IPS-15b (cell line): ENCODE measurements around the gene IFITM2.
A peak's percentile ranks its signal among the peaks of the same experiment; 100 is the strongest.
"Not testable (repeated sequence)": the region's sequence is repeated elsewhere in the genome, so short reads cannot be mapped to it uniquely, and the experiment has no call there.

Experiments
- H3K27me3 ChIP-seq: one replicate; pipeline ENCODE4 v1.6.1; 2013; ENCODE audit warnings: low read length; ENCODE audit not compliant: control insufficient read depth, insufficient read depth
- H3K36me3 ChIP-seq: one replicate; pipeline ENCODE4 v1.6.1; 2013; ENCODE audit warnings: low read length; ENCODE audit not compliant: control insufficient read depth, insufficient read depth
- H3K4me1 ChIP-seq: one replicate; pipeline ENCODE4 v1.6.1; 2013; ENCODE audit warnings: mild to moderate bottlenecking, low read length; ENCODE audit not compliant: control insufficient read depth, insufficient read depth
- H3K4me3 ChIP-seq: one replicate; pipeline ENCODE4 v1.5.1; 2013; ENCODE audit warnings: low read depth, low read length
- H3K9ac ChIP-seq: one replicate; pipeline ENCODE4 v1.6.1; 2013; ENCODE audit warnings: low read depth, mild to moderate bottlenecking, low read length
- H3K9me3 ChIP-seq: one replicate; pipeline ENCODE4 v1.6.1; 2013; ENCODE audit warnings: mild to moderate bottlenecking, low read length; ENCODE audit not compliant: control insufficient read depth, insufficient read depth

Gene IFITM2

DNA sequence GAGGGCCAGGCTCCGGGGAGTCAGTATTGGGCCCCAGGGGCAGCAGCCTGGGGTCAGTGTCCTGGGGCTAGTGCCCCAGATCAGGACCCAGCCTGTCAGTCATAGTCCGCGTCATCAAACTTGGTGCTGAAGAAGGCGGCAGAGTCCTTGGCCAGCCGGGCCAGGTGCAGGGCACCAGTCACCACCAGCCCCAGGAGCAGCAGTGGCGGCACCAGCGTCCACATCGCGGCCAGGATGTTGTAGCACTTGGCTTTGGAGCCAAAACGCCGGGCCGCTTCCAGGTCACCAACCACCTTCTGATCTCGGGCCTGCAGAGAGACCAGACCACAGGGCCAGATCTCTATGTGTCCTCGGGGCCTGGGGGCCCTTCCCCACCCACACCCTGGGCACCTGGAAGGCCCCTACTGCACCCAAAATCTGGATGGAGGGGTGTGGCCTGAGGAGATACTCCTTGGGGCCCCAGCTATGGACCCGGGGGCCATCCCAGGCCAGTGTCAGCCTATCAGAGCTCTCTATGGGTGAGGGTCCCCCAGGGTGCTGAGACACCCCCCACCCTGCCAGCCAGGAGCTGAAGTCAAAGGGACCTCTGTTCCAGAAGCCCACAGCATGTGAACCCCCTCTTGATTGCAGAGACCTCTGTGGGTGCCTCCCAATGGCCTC, 9.1 kb upstream of the IFITM2 start:
- no peak overlapping the region for H3K4me3 ChIP-seq
- H3K4me1 ChIP-seq, result peaks cover 11% of the 10 kb centered on the region
- H3K9ac ChIP-seq, result no peak overlapping the region

DNA sequence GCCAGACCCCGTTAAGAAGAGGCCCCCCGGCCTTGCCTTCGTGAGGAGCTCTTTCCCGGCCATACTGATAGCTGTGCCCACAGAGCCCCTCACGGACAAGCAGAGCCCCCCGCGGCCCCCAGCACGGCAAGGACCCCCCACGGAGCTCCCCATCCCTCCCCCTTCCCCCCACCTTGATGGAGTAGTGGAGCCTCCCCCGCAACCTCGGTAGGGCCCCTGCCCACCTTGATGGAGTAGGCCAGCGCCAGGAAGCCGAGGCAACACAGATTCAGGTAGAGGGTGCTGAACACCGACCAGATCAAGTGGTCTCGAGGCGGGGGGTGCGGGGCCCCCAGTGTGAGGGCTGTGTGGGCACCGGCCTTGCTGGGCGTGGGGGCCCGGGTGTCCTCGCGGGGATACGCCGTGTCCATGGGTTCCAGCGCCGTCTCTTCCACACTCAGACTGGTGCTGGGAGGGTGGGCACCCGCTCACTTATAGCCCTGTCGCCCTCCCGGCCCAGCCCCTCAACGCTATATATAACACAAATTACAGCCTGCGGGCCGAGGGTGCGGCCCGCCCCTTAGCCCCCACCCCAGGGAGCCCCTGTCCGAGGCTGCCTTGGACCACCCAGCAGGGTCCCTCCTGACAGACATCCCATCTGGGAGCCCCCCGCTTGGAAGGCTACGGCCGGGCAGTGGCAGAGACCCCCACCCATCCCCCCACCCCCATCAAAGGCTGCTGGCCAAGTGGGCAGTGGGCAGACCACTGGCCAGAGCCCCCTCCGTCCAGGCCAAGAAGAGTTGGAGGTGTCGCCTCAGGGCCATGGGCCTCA, 8.3 kb upstream of the IFITM2 start, which contains the start of gene IFITM5:
Gene IFITM5, minus strand, starts transcription at position 446 of the 811 bp plus-strand sequence. Its CDS starts 36 bp downstream, at position 410.
- H3K4me1 ChIP-seq, result peaks cover 14% of the 10 kb centered on the region
- no peak within 1 kb of the TSS for H3K4me3 ChIP-seq
- H3K9ac ChIP-seq, result no peak within 1 kb of the TSS
- peaks cover 16% of the 10 kb centered on the region for H3K36me3 ChIP-seq
- no peaks in the 10 kb centered on the region for H3K9me3 ChIP-seq
- H3K27me3 ChIP-seq, result no peaks in the 10 kb centered on the region

More for the DNA sequence above, 9.1 kb upstream of the IFITM2 start:
- Histone ChIP-seq H3K9me3 (no peaks in the 10 kb centered on the region), H3K27me3 (no peaks in the 10 kb centered on the region), H3K36me3 (peaks cover 24% of the 10 kb centered on the region)

DNA sequence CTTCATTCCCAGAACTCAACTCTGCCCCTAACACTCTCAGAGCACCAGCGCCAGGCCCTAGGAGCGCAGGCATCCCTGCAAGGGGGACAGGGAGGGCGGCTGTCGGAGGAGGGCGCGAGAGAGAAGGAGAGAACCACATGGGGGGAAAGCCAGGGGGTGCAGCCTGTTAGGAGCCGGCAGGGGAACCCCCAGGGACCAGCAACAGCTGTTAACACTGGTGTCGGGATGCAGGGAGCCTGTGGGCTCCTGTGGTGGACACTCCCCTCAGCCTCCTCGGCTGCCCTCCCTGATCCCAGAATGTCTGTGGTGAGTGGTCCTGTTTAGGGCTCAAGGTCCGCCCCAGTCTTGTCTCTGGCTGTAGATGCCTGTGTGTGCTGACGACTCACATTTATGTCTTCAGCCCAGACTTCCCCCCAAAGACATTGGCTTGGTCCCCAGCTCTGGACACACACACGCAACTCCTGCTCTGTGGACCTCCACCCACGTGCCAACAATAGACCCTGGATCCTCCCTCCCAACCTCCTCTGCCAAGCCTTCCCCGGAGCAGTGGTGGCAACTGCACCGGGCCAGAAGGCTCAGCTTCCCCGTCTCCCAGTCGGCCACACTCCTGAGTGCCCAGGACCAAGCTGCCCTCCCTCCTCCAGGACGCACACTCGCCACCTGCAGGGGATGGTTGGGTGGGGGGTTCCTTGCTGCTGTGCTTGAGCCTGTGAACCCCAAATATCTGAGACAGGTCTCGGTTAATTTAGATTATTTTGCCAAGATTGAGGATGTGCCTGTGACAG, 7.5 kb upstream of the IFITM2 start:
- no peak overlapping the region for H3K4me3 ChIP-seq
- no peak overlapping the region for H3K9ac ChIP-seq
- peaks cover 18% of the 10 kb centered on the region for H3K4me1 ChIP-seq
- H3K27me3 ChIP-seq, result no peaks in the 10 kb centered on the region
- H3K36me3 ChIP-seq, result peaks cover 9% of the 10 kb centered on the region
- H3K9me3 ChIP-seq, result no peaks in the 10 kb centered on the region

DNA sequence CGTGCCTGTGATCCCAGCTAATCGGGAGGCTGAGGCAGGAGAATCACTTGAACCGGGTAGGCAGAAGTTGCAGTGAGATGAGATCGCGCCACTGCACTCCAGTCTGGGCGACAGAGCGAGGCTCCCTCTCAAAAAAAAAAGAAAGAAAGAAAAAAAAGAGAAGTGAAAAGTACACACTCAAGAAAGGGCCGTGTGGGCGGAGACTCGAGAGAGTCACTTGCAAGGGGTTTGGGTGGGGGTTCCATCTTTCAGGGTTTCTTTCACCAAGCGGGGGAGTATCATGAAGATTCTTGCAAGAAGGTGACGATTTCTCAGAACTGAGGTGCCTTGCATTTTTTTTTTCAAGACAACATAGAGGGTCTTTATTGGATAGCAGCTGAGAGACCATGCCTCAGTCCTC, 4.3 kb upstream of the IFITM2 start:
- H3K9ac ChIP-seq, result no peak overlapping the region
- no peaks in the 10 kb centered on the region for H3K36me3 ChIP-seq
- H3K4me1 ChIP-seq, result peaks cover 36% of the 10 kb centered on the region

DNA sequence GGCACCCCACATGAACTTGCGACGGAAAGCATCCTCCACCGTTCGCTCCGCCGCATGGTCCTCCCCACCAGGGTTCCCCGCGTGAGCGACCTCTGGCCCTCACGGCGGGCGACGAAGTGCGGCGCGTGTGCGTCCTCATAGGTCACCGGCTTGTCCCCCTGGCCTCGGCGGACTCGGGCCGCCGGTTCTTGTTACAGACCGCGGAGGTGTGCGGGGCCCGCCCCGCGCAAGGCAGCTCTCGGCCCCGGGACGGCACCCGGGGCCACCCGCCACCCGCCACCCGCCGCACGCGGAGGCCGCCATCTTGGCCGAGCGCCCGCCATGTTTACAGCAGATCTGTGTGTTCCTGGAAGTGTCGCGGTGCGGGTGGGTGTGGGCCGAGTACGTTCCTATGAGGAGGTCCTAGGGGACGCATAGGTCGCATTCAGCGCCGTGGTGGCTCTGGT, 3.5 kb upstream of the IFITM2 start:
- Histone ChIP-seq H3K4me1 (peaks cover 36% of the 10 kb centered on the region), H3K4me3 (no peak overlapping the region), H3K9ac (no peak overlapping the region), H3K9me3 (no peaks in the 10 kb centered on the region), H3K36me3 (no peaks in the 10 kb centered on the region), H3K27me3 (no peaks in the 10 kb centered on the region)

More for the DNA sequence above, 4.3 kb upstream of the IFITM2 start:
- Histone ChIP-seq H3K4me3 (no peak overlapping the region), H3K9me3 (no peaks in the 10 kb centered on the region), H3K27me3 (no peaks in the 10 kb centered on the region)

DNA sequence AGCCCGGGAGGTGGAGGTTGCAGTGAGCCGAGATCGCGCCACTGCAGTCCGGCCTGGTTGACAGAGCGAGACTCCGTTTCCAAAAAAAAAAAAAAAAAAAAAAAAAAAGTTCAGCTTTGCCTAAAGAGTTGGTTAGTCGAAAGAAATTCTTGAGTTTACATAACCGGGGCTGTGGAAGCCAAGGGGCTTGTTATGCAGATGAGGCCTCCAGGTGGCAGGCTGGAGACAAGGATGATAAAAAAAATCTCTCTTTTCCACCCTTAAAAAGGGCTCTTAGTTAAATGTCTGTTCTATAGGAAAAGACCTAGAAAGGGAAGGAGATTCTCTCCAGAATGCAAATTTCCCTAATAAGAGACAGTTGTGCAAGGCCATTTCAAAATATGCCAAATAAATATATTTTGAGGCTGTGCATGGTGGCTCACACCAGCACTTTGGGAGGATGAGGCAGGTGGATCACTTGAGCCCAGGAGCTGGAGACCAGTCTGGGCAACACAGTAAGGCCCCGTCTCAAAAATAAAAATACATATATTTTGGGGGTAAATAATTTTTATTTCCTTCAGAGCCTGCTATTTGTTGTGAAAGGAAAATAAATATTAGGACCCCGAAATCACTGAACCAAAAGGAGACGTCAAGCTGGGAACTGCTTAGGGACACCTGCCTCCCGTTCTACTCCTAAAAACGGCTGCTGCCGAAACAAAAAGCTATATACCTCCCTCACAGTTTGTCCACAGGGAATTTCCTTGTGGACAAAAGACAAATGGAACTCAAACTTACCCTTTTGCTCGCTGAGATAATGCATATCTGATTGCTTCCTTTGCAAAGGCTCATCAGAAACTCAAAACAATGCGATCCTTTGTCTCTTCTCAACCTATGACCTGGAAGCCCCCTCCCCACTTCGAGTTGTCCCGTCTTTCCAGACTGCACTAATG, 2.4 kb upstream of the IFITM2 start:
- Histone ChIP-seq H3K4me1 (peaks cover 40% of the 10 kb centered on the region), H3K36me3 (no peaks in the 10 kb centered on the region), H3K9ac (peak overlapping the region; percentile 17), H3K4me3 (peak overlapping the region; percentile 1), H3K27me3 (no peaks in the 10 kb centered on the region), H3K9me3 (no peaks in the 10 kb centered on the region)

DNA sequence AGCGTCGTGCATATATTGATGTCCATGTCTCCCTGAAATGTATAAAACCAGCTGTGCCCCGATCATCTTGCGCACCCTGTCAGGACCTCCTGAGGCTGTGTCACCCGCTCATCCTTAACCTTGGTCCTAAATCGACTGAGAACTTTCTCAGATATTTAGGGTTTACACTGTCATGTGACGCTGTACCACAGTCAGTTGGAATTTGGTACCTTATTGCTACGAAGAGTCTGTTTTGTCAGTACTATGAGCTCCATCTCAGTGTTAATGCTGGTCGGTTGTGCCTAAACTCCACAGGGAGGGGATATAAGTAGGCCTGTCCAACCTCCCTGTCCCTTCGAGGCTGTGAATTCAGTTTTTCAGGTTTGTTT, 1.8 kb upstream of the IFITM2 start:
- Histone ChIP-seq H3K4me1 (peaks cover 35% of the 10 kb centered on the region), H3K27me3 (no peaks in the 10 kb centered on the region), H3K9me3 (no peaks in the 10 kb centered on the region), H3K4me3 (peak overlapping the region; percentile 1), H3K36me3 (no peaks in the 10 kb centered on the region), H3K9ac (peak overlapping the region; percentile 17)

DNA sequence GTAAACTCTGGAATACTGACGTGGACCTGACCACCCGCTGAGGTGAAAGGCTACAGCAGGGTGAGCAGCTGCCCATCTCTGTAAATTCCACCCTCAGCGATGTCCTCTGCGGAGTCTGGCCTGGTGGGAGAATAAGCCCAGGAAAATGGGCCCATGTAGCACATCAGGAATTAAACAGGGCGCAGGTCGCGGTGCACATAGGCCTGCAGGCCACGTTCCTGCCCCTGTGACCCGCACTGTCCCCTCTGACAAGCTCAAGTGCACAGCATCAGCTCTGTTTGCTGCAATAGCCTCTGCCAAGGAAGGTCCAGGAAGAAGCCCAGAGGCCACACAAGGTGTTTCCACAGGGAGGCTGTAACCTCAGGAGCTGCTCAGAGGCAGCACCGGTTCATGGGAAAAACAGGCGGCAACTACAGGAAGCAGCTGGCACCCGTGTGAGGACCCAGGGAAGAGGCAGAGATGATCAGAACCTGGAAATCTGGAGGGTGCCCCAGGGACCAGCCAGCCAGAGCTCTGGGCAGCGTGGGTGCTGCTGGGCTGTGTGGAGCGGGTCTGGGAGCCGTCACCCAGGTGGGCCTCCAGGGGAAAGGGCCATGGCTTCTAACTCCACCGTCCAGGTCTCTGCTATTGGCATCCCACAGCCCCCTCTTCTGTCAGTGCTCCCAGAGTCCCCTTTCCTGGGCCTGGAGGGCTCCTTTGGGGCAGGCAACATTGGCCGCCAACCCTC, 808 bp upstream of the IFITM2 start:
- no peak overlapping the region for H3K4me3 ChIP-seq
- no peaks in the 10 kb centered on the region for H3K27me3 ChIP-seq
- no peaks in the 10 kb centered on the region for H3K9me3 ChIP-seq
- H3K36me3 ChIP-seq, result no peaks in the 10 kb centered on the region
- no peak overlapping the region for H3K9ac ChIP-seq
- peaks cover 34% of the 10 kb centered on the region for H3K4me1 ChIP-seq

DNA sequence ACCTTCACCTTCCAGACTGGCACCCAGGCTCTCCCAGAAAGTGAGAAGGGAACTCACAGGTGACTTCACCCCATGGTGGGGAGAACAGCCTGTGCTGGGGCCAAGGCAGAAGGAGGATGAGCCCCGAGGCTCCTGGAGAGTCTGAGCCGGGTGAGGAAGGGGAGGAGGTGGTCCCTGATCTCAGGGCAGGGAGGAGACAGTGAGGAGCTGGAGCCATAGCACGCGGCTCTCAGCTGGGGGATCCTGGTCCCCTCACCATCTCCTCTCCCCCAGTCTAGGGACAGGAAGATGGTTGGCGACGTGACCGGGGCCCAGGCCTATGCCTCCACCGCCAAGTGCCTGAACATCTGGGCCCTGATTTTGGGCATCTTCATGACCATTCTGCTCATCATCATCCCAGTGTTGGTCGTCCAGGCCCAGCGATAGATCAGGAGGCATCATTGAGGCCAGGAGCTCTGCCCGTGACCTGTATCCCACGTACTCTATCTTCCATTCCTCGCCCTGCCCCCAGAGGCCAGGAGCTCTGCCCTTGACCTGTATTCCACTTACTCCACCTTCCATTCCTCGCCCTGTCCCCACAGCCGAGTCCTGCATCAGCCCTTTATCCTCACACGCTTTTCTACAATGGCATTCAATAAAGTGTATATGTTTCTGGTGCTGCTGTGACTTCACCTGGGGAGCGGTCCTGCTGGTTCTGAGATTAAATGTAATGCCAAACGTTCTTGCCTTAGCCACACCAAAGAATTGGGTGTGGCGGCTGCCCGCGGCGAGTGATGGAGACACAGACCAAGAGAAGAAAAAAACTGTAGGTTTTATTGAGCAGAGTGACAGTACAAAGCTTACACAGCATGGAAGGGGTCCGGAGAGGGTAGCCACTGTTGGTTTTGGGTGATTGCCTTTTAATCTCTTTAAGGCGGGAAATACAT, 1.4 kb downstream of the IFITM2 start:
- H3K9ac ChIP-seq, H3K27me3 ChIP-seq, H3K9me3 ChIP-seq, H3K36me3 ChIP-seq: not testable (repeated sequence)
- Histone ChIP-seq H3K4me1 (peaks cover 47% of the 10 kb centered on the region), H3K4me3 (peak overlapping the region; percentile 43)
